ENCODE data around the gene KRT83. TPM values are rescaled to one million over a fixed set of nuclear protein-coding genes. Genes with fewer than 3 reads are reported as not detected.

Gene KRT83
- total RNA-seq, 1 experiment from 2014 or later, result not detected

GRCh38 chr12:52267266-52267665 is 53.9 kb downstream of the KRT83 start:
- Mint-ChIP-seq H3K27me3 (ENCODE audit: low read depth) (peaks cover 33% of the 10 kb centered on the region), H3K4me1 (peaks cover 0 to 2% of the 10 kb centered on the region in 2 experiments), H3K27ac (no peak overlapping the region), H3K36me3 (ENCODE audit: insufficient read depth in 1 of 3, low read depth in 3 of 3) (peaks cover 0 to 5% (median 0%) of the 10 kb centered on the region in 3 experiments; a peak in 1 of 7 replicates), H3K4me3 (no peak overlapping the region), H3K9me3 (peaks cover 4 to 7% of the 10 kb centered on the region in 2 experiments; a peak in 3 of 5 replicates)
- Histone ChIP-seq H3K9me3 (ENCODE audit: control insufficient read depth, low read depth, low read length) (no peaks in the 10 kb centered on the region), H3T11ph (ENCODE audit: low read length) (no peak overlapping the region), H3K27me3 (ENCODE audit: insufficient read depth, low read length) (no peaks in the 10 kb centered on the region; the same call in 1 of the 2 replicates), H2BK120ac (ENCODE audit: low read depth, low read length, poor library complexity, severe bottlenecking) (no peak overlapping the region), H3K23me2 (ENCODE audit: insufficient read length, low read depth, low read length, poor library complexity, severe bottlenecking) (no peaks in the 10 kb centered on the region), H3K4ac (ENCODE audit: low read depth, low read length) (no peak overlapping the region), H4K8ac (replicated peaks; ENCODE audit: insufficient read length, low read depth, low read length) (no peak overlapping the region), H4K20me1 (ENCODE audit: control insufficient read depth, insufficient read depth, insufficient read length) (no peaks in the 10 kb centered on the region), H3K23ac (ENCODE audit: insufficient read length, low read depth, low read length) (no peak overlapping the region), H3K79me2 (ENCODE audit: insufficient read depth, low read length) (no peaks in the 10 kb centered on the region), H2BK12ac (ENCODE audit: insufficient read length, low read depth, low read length) (no peak overlapping the region), H2AFZ (ENCODE audit: low read length) (no peak overlapping the region), H3K27ac (ENCODE audit: insufficient read length, low read depth, low read length) (no peak overlapping the region), H3K18ac (ENCODE audit: insufficient read length, low read depth, low read length) (no peak overlapping the region), H3K4me2 (ENCODE audit: insufficient read depth, insufficient read length, low read length) (no peak overlapping the region), H4K91ac (ENCODE audit: insufficient read length, low read depth, low read length) (no peak overlapping the region), H3K9ac (ENCODE audit: extremely low read depth, insufficient read length, low read length) (no peak overlapping the region), H2AK5ac (ENCODE audit: insufficient read length, low read length) (no peak overlapping the region), H4K5ac (ENCODE audit: insufficient read length, low read depth, low read length) (no peak overlapping the region), H3K56ac (ENCODE audit: insufficient read length, low read depth, low read length) (no peak overlapping the region), H2BK20ac (ENCODE audit: low read depth, low read length, poor library complexity, severe bottlenecking) (no peak overlapping the region), H3K14ac (ENCODE audit: insufficient read depth, low read length) (no peak overlapping the region), H2BK15ac (ENCODE audit: low read depth, low read length) (no peak overlapping the region), H3K4me1 (ENCODE audit: insufficient read depth, low read length) (no peaks in the 10 kb centered on the region), H2BK5ac (ENCODE audit: insufficient read length, low read length) (no peak overlapping the region), H3K79me1 (ENCODE audit: insufficient read depth, low read depth, low read length, poor library complexity, severe bottlenecking) (no peaks in the 10 kb centered on the region)
- no peak for DNase-seq
- no peak for TF ChIP-seq CTCF (conservative IDR thresholded peaks at IDR 0.05)
- WGBS (ENCODE audit: extremely low coverage, insufficient read length, low lambda C conversion rate), result no CpG with 5 or more reads among the region's 3 CpGs
